HepG2 (cell line): Measurements from ENCODE around the gene ELP6. TPM values are rescaled to one million over a fixed set of nuclear protein-coding genes. Genes with fewer than 3 reads are reported as not detected.

Source experiments
- FOXC1 ChIP-seq: sonication (generic); formaldehyde crosslinking; IDR thresholded peaks from 2 replicates; pipeline ENCODE4 v1.8.0; 2022; ENCODE audit warnings: mild to moderate bottlenecking, missing genetic modification reagents, borderline replicate concordance
- FOXP1 ChIP-seq, 2 experiments: fragments of 450-650 bp in 1 of 2; IDR thresholded peaks; 2 replicates each; pipeline ENCODE4 v1.6.1; 2017 to 2018; ENCODE audit warnings: antibody characterized with exemption in 1 of 2
- HOXA7 ChIP-seq: sonication (generic); formaldehyde crosslinking; IDR thresholded peaks from 2 replicates; pipeline ENCODE4 v1.8.1; 2022; ENCODE audit warnings: mild to moderate bottlenecking, missing genetic modification reagents, moderate library complexity
- KLF13 ChIP-seq: sonication (generic); formaldehyde crosslinking; IDR thresholded peaks from 2 replicates; pipeline ENCODE4 v1.4.0; 2020; ENCODE audit warnings: mild to moderate bottlenecking, missing genetic modification reagents
- NFE2L2 ChIP-seq: fragments of 150-350 bp; IDR thresholded peaks from 2 replicates; pipeline ENCODE4 v1.6.1; 2014; ENCODE audit warnings: low read length
- PHF21A ChIP-seq: sonication (generic); formaldehyde crosslinking; IDR thresholded peaks from 2 replicates; pipeline ENCODE4 v1.5.0; 2020; ENCODE audit warnings: mild to moderate bottlenecking, missing genetic modification reagents
- SIX4 ChIP-seq: sonication (generic); formaldehyde crosslinking; IDR thresholded peaks from 2 replicates; pipeline ENCODE4 v1.4.0; 2020; ENCODE audit warnings: missing genetic modification reagents
- STAG1 ChIP-seq: sonication (generic); formaldehyde crosslinking; IDR thresholded peaks from 2 replicates; pipeline ENCODE4 v1.4.0; 2020; ENCODE audit warnings: missing genetic modification reagents
- TFDP2 ChIP-seq: sonication (generic); formaldehyde crosslinking; IDR thresholded peaks from 2 replicates; pipeline ENCODE4 v1.4.0; 2020; ENCODE audit warnings: missing genetic modification reagents
- ZFX ChIP-seq: sonication (generic); formaldehyde crosslinking; IDR thresholded peaks from 2 replicates; pipeline ENCODE4 v1.4.0; 2020; ENCODE audit warnings: mild to moderate bottlenecking, low read depth, missing genetic modification reagents, moderate library complexity
- ZMYM2 ChIP-seq: sonication (generic); formaldehyde crosslinking; IDR thresholded peaks from 2 replicates; pipeline ENCODE4 v1.8.0; 2022; ENCODE audit warnings: mild to moderate bottlenecking, missing genetic modification reagents
- ZMYM4 ChIP-seq: sonication (generic); formaldehyde crosslinking; IDR thresholded peaks from 2 replicates; pipeline ENCODE4 v1.8.1; 2023; ENCODE audit warnings: mild to moderate bottlenecking, missing genetic modification reagents
- ZNF224 ChIP-seq: sonication (generic); formaldehyde crosslinking; IDR thresholded peaks from 2 replicates; pipeline ENCODE4 v1.5.0; 2020; ENCODE audit warnings: mild to moderate bottlenecking, missing genetic modification reagents
- ZNF549 ChIP-seq: sonication (generic); formaldehyde crosslinking; IDR thresholded peaks from 2 replicates; pipeline ENCODE4 v1.5.0; 2020; ENCODE audit warnings: missing genetic modification reagents
- ZNF563 ChIP-seq: sonication (generic); formaldehyde crosslinking; IDR thresholded peaks from 2 replicates; pipeline ENCODE4 v1.8.0; 2022; ENCODE audit warnings: mild to moderate bottlenecking, moderate library complexity, missing genetic modification reagents
- ZNF879 ChIP-seq: sonication (generic); formaldehyde crosslinking; IDR thresholded peaks from 2 replicates; pipeline ENCODE4 v1.8.1; 2023; ENCODE audit warnings: missing genetic modification reagents
- polyA plus RNA-seq, 8 experiments: library from polyadenylated mRNA; depleted of rRNA in 3 of 8; stranded (reverse) in 7 of 8; unstranded in 1 of 8; fragments of >200 nt; fragmentation: Illumina TruSeq in 4 of 8; extraction: Trizol in 4 of 8; gene quantifications; 2 replicates each; pipeline versions ENCODE4 v1.2.1 to v1.2.3, GENCODE V29; 2011 to 2016; ENCODE audit warnings: low read depth in 4 of 8, missing spikeins in 1 of 8, mixed read lengths in 1 of 8; ENCODE audit not compliant: insufficient read depth in 1 of 8
- total RNA-seq, 5 experiments: library from RNA; depleted of rRNA; stranded (reverse); fragments of >200 nt; fragmentation: Illumina TruSeq; extraction: Trizol; gene quantifications; 2 replicates each; pipeline ENCODE4 v1.2.3, GENCODE V29; 2016; ENCODE audit warnings: low read depth in 1 of 5
- TF ChIP-seq, protein P1 (sequence below): sonication (generic); formaldehyde crosslinking; conservative IDR thresholded peaks from 2 replicates; pipeline ENCODE4 v1.4.0; 2020; ENCODE audit warnings: missing genetic modification reagents
- TF ChIP-seq, protein P2 (sequence below): sonication (generic); formaldehyde crosslinking; IDR thresholded peaks from 2 replicates; pipeline ENCODE4 v1.4.0; 2020; ENCODE audit warnings: missing genetic modification reagents
- TF ChIP-seq, protein P3 (sequence below): sonication (generic); formaldehyde crosslinking; IDR thresholded peaks from 2 replicates; pipeline ENCODE4 v1.5.0; 2020; ENCODE audit warnings: mild to moderate bottlenecking, low read depth, missing genetic modification reagents, borderline replicate concordance

The ELP6 gene
- total and polyA plus RNA-seq, 2 of the 13 experiments (the other 11 are each of a cell fraction or from before 2014, with no cell fraction given): 45.0 to 49.3 TPM

DNA sequence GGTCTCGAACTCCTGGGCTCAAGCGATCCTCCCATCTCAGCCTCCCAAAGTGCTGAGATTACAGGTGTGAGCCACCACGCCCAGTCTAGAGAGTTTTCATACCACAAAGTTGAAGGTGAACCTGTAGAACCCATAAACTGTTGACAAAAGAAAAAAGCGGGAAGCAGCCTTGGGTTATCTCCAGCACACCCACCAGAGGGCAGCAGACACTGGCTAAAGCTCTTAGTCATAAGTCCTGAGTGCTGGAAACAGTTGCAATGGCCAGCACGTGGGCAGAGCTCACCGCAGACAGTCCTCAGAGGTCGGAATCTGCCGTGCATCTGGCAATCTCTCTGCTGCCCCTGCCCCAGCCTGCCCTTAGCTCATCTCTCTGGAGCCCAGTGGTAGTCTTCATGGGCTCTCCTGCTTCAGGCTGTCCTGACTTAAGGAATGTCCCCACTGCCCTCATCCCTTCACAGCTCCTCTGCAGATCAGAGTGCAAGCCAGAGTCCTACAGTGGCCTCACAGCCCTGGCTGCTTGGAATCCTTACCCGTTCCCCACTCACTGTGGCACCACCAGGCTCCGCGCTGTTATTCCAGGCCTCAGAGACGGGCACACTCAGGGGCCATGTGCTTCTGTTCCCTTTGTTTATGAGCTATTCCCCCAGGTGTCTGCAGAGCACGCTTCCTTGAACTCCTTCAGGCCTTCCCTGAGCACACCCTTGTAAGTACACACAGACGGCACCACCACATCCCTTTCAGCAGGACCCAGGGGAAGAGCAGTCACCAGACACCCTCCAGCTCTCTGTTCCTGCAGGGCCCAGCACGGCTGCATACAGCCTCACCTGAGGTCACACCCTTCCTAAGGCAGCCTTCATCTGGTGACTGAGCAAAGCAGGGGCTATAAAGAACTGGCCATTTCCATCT, 8.8 kb upstream of the ELP6 start (continued):
- TF ChIP-seq ZMYM4 (CRISPR knock-in tag) (no peak), ZMYM2 (0 out of 2 replicates have a peak, but pooled peaks have one; percentile 12), PHF21A (CRISPR knock-in tag) (peak; percentile 31; the same call in 1 of the 2 replicates), KLF13 (no peak), TFDP2 (peak; percentile 98), STAG1 (peak; percentile 98), FOXC1 (no peak; the same call in 1 of the 2 replicates), SIX4 (CRISPR knock-in tag) (no peak), ZNF563 (CRISPR knock-in tag) (peak; percentile 48; the same call in 1 of the 2 replicates), FOXP1 (IDR thresholded peaks at IDR 0.05) (no peak), FOXP1 (CRISPR knock-in tag; IDR thresholded peaks at IDR 0.05) (no peak), NFE2L2 (0 out of 2 replicates have a peak, but pooled peaks have one; percentile 13), ZNF224 (CRISPR knock-in tag) (0 out of 2 replicates have a peak, but pooled peaks have one; percentile 36), ZFX (no peak), ZNF879 (CRISPR knock-in tag) (no peak), HOXA7 (CRISPR knock-in tag) (no peak), ZNF549 (no peak)
- TF ChIP-seq, protein P1, sequence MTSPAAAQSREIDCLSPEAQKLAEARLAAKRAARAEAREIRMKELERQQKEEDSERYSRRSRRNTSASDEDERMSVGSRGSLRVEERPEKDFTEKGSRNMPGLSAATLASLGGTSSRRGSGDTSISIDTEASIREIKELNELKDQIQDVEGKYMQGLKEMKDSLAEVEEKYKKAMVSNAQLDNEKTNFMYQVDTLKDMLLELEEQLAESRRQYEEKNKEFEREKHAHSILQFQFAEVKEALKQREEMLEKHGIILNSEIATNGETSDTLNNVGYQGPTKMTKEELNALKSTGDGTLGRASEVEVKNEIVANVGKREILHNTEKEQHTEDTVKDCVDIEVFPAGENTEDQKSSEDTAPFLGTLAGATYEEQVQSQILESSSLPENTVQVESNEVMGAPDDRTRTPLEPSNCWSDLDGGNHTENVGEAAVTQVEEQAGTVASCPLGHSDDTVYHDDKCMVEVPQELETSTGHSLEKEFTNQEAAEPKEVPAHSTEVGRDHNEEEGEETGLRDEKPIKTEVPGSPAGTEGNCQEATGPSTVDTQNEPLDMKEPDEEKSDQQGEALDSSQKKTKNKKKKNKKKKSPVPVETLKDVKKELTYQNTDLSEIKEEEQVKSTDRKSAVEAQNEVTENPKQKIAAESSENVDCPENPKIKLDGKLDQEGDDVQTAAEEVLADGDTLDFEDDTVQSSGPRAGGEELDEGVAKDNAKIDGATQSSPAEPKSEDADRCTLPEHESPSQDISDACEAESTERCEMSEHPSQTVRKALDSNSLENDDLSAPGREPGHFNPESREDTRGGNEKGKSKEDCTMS: no peak
- TF ChIP-seq, protein P2, sequence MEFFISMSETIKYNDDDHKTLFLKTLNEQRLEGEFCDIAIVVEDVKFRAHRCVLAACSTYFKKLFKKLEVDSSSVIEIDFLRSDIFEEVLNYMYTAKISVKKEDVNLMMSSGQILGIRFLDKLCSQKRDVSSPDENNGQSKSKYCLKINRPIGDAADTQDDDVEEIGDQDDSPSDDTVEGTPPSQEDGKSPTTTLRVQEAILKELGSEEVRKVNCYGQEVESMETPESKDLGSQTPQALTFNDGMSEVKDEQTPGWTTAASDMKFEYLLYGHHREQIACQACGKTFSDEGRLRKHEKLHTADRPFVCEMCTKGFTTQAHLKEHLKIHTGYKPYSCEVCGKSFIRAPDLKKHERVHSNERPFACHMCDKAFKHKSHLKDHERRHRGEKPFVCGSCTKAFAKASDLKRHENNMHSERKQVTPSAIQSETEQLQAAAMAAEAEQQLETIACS (CRISPR knock-in tag): no peak
- TF ChIP-seq, protein P3, sequence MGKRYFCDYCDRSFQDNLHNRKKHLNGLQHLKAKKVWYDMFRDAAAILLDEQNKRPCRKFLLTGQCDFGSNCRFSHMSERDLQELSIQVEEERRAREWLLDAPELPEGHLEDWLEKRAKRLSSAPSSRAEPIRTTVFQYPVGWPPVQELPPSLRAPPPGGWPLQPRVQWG (CRISPR knock-in tag): no peak
